H1 (cell line): Measurements from ENCODE around the gene SMPX. TPM values are rescaled to one million over a fixed set of nuclear protein-coding genes. Genes with fewer than 3 reads are reported as not detected.

Source experiments
- CHD2 ChIP-seq: IDR thresholded peaks from 2 replicates; pipeline ENCODE4 v1.6.1; 2012; ENCODE audit warnings: low read length, improper control_type of control experiment
- CHD7 ChIP-seq: fragments of 300-600 bp; sonication (generic); IDR thresholded peaks from 2 replicates; pipeline ENCODE4 v1.7.1; 2012; ENCODE audit warnings: low read length, moderate library complexity, mild to moderate bottlenecking, inconsistent platforms; ENCODE audit not compliant: insufficient replicate concordance
- CTBP2 ChIP-seq: IDR thresholded peaks from 2 replicates; pipeline ENCODE4 v1.7.0; 2011; ENCODE audit warnings: borderline replicate concordance, mild to moderate bottlenecking, moderate library complexity, mixed read lengths, low read length; ENCODE audit not compliant: insufficient read depth, insufficient read length
- EP300 ChIP-seq, 2 experiments: IDR thresholded peaks; 1 replicate in 1 of 2; 2 replicates in 1 of 2; pipeline ENCODE4 v1.6.1; 2011 to 2012; ENCODE audit warnings: low read depth in 2 of 2, low read length in 2 of 2, mild to moderate bottlenecking in 2 of 2, borderline replicate concordance in 1 of 2, inconsistent platforms in 1 of 2, moderate library complexity in 1 of 2
- EZH2 ChIP-seq: fragments of 200-600 bp; sonication (generic); IDR thresholded peaks from 2 replicates; pipeline ENCODE4 v1.7.1; 2012; ENCODE audit warnings: low read depth, mild to moderate bottlenecking, moderate library complexity, low read length, inconsistent platforms; ENCODE audit not compliant: severe bottlenecking
- FOSL1 ChIP-seq: IDR thresholded peaks from 2 replicates; pipeline ENCODE4 v1.6.1; 2011; ENCODE audit warnings: mild to moderate bottlenecking, low read depth, low read length, moderate library complexity; ENCODE audit not compliant: insufficient read depth
- HDAC6 ChIP-seq: IDR thresholded peaks from one replicate; pipeline ENCODE4 v1.7.1; 2012; ENCODE audit warnings: low read depth, mild to moderate bottlenecking, inconsistent platforms, low read length, moderate library complexity
- KDM5A ChIP-seq: fragments of 200-600 bp; IDR thresholded peaks from 2 replicates; pipeline ENCODE4 v1.7.1; 2012; ENCODE audit warnings: mild to moderate bottlenecking, low read length, inconsistent platforms, mixed read lengths
- MAFK ChIP-seq: IDR thresholded peaks from 2 replicates; pipeline ENCODE4 v1.6.1; 2012; ENCODE audit warnings: low read depth, mild to moderate bottlenecking, improper control_type of control experiment, low read length
- RXRA ChIP-seq: IDR thresholded peaks from 2 replicates; pipeline ENCODE4 v1.6.1; 2011; ENCODE audit warnings: low read depth, mild to moderate bottlenecking, low read length, moderate library complexity; ENCODE audit not compliant: insufficient read depth
- polyA plus RNA-seq, 7 experiments: library from polyadenylated mRNA; depleted of rRNA in 3 of 7; stranded (reverse) in 5 of 7; unstranded in 2 of 7; fragments of >200 nt in 5 of 7; fragments of 200-250 nt in 2 of 7; gene quantifications; 1 replicate in 5 of 7; 2 replicates in 1 of 7; 4 replicates in 1 of 7; pipeline versions ENCODE4 v1.2.1 to v1.2.3, GENCODE V29; 2011 to 2013; ENCODE audit warnings: missing spikeins in 2 of 7, mixed read lengths in 2 of 7
- total RNA-seq: library from RNA; stranded (reverse); fragmentation: NEBNext Ultra II Directional; extraction: Animal tissue kit (Norgen Biotek cat#: 25700); gene quantifications from 2 replicates; pipeline ENCODE4 v1.2.1, GENCODE V29; 2021

Gene SMPX
- total and polyA plus RNA-seq, 2 of the 8 experiments (the other 6 are each of a cell fraction or from before 2014, with no cell fraction given) = not detected

GRCh38 chrX:21779095-21779494, 21.2 kb upstream of the SMPX start (continued):
- no peak for TF ChIP-seq CHD7
- TF ChIP-seq HDAC6 = no peak
- no peak for TF ChIP-seq EP300 (IDR thresholded peaks at IDR 0.05; ENCODE audit: borderline replicate concordance in 1 of 2, low read depth in 2 of 2, low read length in 2 of 2)
- no peak for TF ChIP-seq RXRA
- no peak for TF ChIP-seq MAFK
- TF ChIP-seq CHD2 = no peak
- no peak for TF ChIP-seq CTBP2
- TF ChIP-seq KDM5A = no peak
- no peak for TF ChIP-seq EZH2
- no peak for TF ChIP-seq FOSL1
